ENCODE data around the gene MPPE1.

MPPE1 gene

GRCh38 chr18:11884396-11885030 lies 23.6 kb downstream of the MPPE1 start:
- no peak overlapping the region for H3K4me3 ChIP-seq (ENCODE audit: low read depth, low read length)

GRCh38 chr18:11883153-11883552 lies 25.0 kb downstream of the MPPE1 start:
- no peak overlapping the region for H3K4me3 ChIP-seq (ENCODE audit: low read depth, low read length)

- no peak overlapping the region for H3K4me3 ChIP-seq (ENCODE audit: low read depth, low read length)
Measured at GRCh38 chr18:11882636-11883035, 25.5 kb downstream of the MPPE1 start.

GRCh38 chr18:11880586-11881304 lies 27.4 kb downstream of the MPPE1 start:
- H3K4me3 ChIP-seq (ENCODE audit: low read depth, low read length) = no peak overlapping the region

- H3K4me3 ChIP-seq (ENCODE audit: low read depth, low read length) = no peak overlapping the region
Measured at GRCh38 chr18:11877497-11878135, 30.5 kb downstream of the MPPE1 start.

- H3K4me3 ChIP-seq (ENCODE audit: low read depth, low read length) = no peak overlapping the region
Measured at GRCh38 chr18:11874676-11875075, 33.4 kb downstream of the MPPE1 start.

GRCh38 chr18:11873670-11874340 lies 34.3 kb downstream of the MPPE1 start:
- no peak overlapping the region for H3K4me3 ChIP-seq (ENCODE audit: low read depth, low read length)

- no peak overlapping the region for H3K4me3 ChIP-seq (ENCODE audit: low read depth, low read length)
Measured at GRCh38 chr18:11872479-11873136, 35.5 kb downstream of the MPPE1 start.

- no peak overlapping the region for H3K4me3 ChIP-seq (ENCODE audit: low read depth, low read length)
Measured at GRCh38 chr18:11871501-11871900, 36.6 kb downstream of the MPPE1 start.

GRCh38 chr18:11868230-11868629 lies 39.9 kb downstream of the MPPE1 start:
- H3K4me3 ChIP-seq (ENCODE audit: low read depth, low read length) = no peak overlapping the region

GRCh38 chr18:11866764-11867163 lies 41.4 kb downstream of the MPPE1 start:
- no peak overlapping the region for H3K4me3 ChIP-seq (ENCODE audit: low read depth, low read length)

- H3K4me3 ChIP-seq (ENCODE audit: low read depth, low read length) = no peak overlapping the region
Measured at GRCh38 chr18:11866329-11866728, 41.8 kb downstream of the MPPE1 start.

- H3K4me3 ChIP-seq (ENCODE audit: low read depth, low read length) = no peak overlapping the region
Measured at GRCh38 chr18:11865071-11865470, 43.0 kb downstream of the MPPE1 start.

GRCh38 chr18:11864471-11864870 lies 43.6 kb downstream of the MPPE1 start:
- no peak overlapping the region for H3K4me3 ChIP-seq (ENCODE audit: low read depth, low read length)

- H3K4me3 ChIP-seq (ENCODE audit: low read depth, low read length) = no peak overlapping the region
Measured at GRCh38 chr18:11862468-11863137, 45.5 kb downstream of the MPPE1 start.

- no peak overlapping the region for H3K4me3 ChIP-seq (ENCODE audit: low read depth, low read length)
Measured at GRCh38 chr18:11861583-11862288, 46.4 kb downstream of the MPPE1 start.

- H3K4me3 ChIP-seq (ENCODE audit: low read depth, low read length) = no peak overlapping the region
Measured at GRCh38 chr18:11860594-11861450, 47.3 kb downstream of the MPPE1 start.

GRCh38 chr18:11859903-11860407 lies 48.2 kb downstream of the MPPE1 start:
- no peak overlapping the region for H3K4me3 ChIP-seq (ENCODE audit: low read depth, low read length)
